Tibial artery (tissue), 4 donors: Measurements from ENCODE around the gene SEC22B.
"Not testable (repeated sequence)": the region's sequence is repeated elsewhere in the genome, so short reads cannot be mapped to it uniquely, and the experiment has no call there.

Source experiments
- DNase-seq, 2 donors: peaks; one replicate each; pipeline ENCODE4 v3.0.0-alpha.2; 2019
- H3K27ac ChIP-seq, 2 donors: fragments of 200-600 bp; sonication (generic) in 1 of 2; 1 replicate in 1 of 2; 2 replicates in 1 of 2; pipeline ENCODE4 v1.5.1; 2018 to 2019; ENCODE audit warnings: mild to moderate bottlenecking in 1 of 2
- H3K27me3 ChIP-seq, 2 donors: fragments of 200-600 bp; sonication (generic) in 1 of 2; one replicate each; pipeline versions ENCODE4 v1.5.1 to v1.6.0; 2016 to 2019
- H3K36me3 ChIP-seq, 3 donors: fragments of 200-600 bp; sonication (generic) in 2 of 3; one replicate each; pipeline ENCODE4 v1.5.1; 2016 to 2019; ENCODE audit warnings: mild to moderate bottlenecking in 2 of 3
- H3K4me1 ChIP-seq, 4 donors: fragments of 200-600 bp; sonication (generic) in 2 of 4; 1 replicate in 3 of 4; 2 replicates in 1 of 4; pipeline ENCODE4 v1.5.1; 2016 to 2019
- H3K4me3 ChIP-seq, 2 donors: fragments of 200-600 bp; sonication (generic) in 1 of 2; 1 replicate in 1 of 2; 2 replicates in 1 of 2; pipeline ENCODE4 v1.5.1; 2018 to 2019; ENCODE audit warnings: mild to moderate bottlenecking in 2 of 2
- H3K9me3 ChIP-seq, 3 donors: fragments of 200-600 bp; sonication (generic) in 1 of 3; one replicate each; pipeline ENCODE4 v1.5.1; 2016 to 2019
- intact Hi-C: fragments of 100-400 bp; cut with DNase I; formaldehyde crosslinking; loops from one replicate; pipeline ENCODE4 v1.15.0; 2023; ENCODE audit warnings: low total_unique reads
- TF ChIP-seq, protein P1 (sequence below), 2 experiments: fragments of 200-600 bp in 1 of 2; fragments of 450-650 bp in 1 of 2; IDR thresholded peaks; one replicate each; pipeline ENCODE4 v1.5.1; 2017 to 2019; ENCODE audit warnings: antibody characterized with exemption in 2 of 2, mild to moderate bottlenecking in 1 of 2, moderate library complexity in 1 of 2

The SEC22B gene

DNA sequence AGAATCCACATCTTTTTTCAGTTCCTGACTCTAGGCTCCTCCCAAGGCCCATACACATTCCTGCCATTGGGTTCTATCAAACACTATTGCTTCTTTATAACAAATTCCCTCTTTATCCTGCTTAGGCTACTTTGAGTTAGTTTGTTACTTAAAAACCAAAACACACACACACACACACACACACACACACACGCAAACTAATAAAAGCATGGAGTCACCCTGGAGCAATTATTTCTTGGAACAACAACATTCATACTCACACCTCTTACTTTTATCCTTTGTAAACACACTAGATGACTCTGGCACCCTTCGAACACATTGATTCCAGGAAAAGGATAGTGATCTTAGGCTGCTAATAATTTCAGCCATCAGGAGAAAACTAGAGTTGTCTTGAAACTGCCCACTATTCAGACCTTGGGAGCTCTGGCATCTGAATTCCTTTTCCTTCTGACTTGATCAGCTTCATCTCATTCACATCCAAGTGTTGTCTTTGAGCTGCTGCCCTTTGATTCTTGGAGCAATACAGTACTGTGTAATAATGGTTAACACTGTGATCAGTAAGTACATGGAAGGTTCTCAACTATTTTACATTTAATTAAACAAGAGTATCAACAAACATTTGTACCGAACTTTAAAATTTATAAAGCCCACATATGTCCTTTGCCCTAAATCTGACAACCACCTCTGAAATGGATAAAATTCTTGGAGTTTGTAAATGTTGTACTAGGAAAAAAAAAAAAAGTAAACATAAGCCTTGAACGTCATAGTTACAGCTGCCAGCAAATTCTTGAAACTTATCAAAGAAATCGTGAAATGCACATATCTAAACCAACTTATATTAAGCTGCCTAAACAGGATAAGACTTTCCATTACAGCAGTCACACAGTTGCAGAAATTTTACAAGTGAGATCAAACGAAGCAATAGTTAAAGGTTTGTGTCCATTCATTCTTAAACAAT is 2.8 kb upstream of the SEC22B start:
- Histone ChIP-seq H3K27me3 (no peaks in the 10 kb centered on the region), H3K4me1 (peaks cover 0 to 29% (median 8%) of the 10 kb centered on the region in 4 donors), H3K9me3 (no peaks in the 10 kb centered on the region), H3K4me3 (peak overlapping the region; percentile 47 to 51), H3K27ac (peak overlapping the region; percentile 68 to 80), H3K36me3 (no peaks in the 10 kb centered on the region)
- no peak for DNase-seq
- intact Hi-C loops = no loop called here
- TF ChIP-seq, protein P1, sequence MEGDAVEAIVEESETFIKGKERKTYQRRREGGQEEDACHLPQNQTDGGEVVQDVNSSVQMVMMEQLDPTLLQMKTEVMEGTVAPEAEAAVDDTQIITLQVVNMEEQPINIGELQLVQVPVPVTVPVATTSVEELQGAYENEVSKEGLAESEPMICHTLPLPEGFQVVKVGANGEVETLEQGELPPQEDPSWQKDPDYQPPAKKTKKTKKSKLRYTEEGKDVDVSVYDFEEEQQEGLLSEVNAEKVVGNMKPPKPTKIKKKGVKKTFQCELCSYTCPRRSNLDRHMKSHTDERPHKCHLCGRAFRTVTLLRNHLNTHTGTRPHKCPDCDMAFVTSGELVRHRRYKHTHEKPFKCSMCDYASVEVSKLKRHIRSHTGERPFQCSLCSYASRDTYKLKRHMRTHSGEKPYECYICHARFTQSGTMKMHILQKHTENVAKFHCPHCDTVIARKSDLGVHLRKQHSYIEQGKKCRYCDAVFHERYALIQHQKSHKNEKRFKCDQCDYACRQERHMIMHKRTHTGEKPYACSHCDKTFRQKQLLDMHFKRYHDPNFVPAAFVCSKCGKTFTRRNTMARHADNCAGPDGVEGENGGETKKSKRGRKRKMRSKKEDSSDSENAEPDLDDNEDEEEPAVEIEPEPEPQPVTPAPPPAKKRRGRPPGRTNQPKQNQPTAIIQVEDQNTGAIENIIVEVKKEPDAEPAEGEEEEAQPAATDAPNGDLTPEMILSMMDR (IDR thresholded peaks at IDR 0.05) = no peak

DNA sequence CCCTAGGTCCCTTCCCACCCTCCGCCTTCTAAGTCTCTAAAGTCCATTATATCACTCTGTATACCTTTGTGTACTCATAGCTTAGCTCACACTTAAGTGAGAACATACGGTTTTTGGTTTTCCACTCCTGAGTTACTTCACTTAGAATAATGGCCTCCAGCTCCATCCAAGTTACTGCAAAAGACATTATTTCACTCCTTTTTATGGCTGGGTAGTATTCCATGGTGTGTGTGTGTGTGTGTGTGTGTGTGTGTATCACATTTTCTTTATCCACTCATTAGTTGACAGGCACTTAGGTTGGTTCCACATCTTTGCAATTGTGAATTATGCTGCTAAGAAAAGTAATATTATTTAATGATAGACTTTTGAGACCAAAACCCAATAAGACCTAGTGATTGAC is 1.7 kb upstream of the SEC22B start:
- H3K9me3 ChIP-seq, intact Hi-C loops, H3K27me3 ChIP-seq, H3K4me3 ChIP-seq, H3K36me3 ChIP-seq, DNase-seq, H3K27ac ChIP-seq: not testable (repeated sequence)
- peaks cover 0 to 29% (median 8%) of the 10 kb centered on the region in 4 donors for H3K4me1 ChIP-seq

DNA sequence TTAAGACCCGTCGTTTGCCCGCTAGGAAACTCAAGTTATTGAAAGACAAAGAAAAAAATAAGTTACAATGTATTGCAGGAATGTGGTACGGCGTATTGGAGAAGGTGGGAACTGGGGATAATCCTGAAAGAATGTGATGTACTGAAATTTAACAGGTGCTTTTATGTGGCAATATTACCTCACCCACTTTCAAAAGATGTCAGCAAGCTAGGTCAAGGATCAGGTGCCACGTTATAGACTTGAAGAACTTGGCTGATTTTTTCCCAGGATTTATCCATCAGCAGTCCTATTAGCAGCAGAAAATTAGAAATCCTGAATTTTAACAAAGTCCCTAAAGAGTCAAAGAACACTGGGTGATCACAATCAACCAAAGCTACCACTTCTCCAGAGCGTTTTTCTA is 632 bp downstream of the SEC22B start:
- H3K4me3 ChIP-seq = peak overlapping the region; percentile 91 to 92
- H3K27me3 ChIP-seq, DNase-seq, H3K36me3 ChIP-seq, intact Hi-C loops, H3K9me3 ChIP-seq: not testable (repeated sequence)
- H3K4me1 ChIP-seq = peaks cover 0 to 26% (median 8%) of the 10 kb centered on the region in 4 donors
- peak overlapping the region; percentile 94 to 96 for H3K27ac ChIP-seq

DNA sequence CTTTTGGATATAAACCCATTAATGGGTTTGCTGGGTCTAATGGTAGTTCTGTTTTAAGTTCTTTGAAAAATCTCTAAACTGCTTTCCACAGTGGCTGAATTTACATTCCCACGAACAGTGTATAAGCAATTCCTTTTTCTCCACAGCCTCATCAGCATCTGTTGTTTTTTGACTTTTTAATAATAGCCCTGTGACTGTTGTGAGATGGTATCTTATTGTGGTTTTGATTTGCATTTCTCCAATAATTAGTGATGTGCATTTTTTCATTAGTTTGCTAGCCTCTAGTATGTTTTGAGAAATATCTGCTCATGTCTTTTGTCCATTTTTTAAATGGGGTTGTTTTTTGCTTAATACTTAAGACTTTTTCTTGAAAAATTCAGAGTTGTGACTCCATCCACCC is 11.6 kb downstream of the SEC22B start:
- H3K4me1 ChIP-seq, intact Hi-C loops, H3K36me3 ChIP-seq, H3K27me3 ChIP-seq, H3K4me3 ChIP-seq, DNase-seq, H3K27ac ChIP-seq, H3K9me3 ChIP-seq: not testable (repeated sequence)

DNA sequence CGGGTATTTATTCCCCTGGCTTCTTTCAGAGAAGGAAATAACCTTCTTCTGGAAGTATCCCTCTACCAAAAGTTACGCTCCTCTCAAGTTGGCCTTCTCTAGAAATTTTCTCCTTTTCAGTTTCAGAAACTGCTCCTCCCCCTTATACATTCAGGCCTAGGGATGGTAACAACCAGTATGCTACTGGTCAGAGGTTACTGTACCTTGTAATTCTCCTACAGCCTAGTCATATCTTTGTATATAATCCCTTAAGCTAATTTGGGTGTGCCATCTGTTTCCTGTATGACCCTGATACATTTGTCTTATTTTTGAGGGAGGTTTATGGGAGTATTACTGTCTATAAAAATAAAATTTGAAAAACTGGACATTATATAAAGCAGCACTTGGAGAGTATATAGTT is 14.3 kb downstream of the SEC22B start:
- H3K27me3 ChIP-seq, H3K36me3 ChIP-seq, H3K27ac ChIP-seq, DNase-seq, H3K9me3 ChIP-seq, intact Hi-C loops, H3K4me3 ChIP-seq, H3K4me1 ChIP-seq: not testable (repeated sequence)

DNA sequence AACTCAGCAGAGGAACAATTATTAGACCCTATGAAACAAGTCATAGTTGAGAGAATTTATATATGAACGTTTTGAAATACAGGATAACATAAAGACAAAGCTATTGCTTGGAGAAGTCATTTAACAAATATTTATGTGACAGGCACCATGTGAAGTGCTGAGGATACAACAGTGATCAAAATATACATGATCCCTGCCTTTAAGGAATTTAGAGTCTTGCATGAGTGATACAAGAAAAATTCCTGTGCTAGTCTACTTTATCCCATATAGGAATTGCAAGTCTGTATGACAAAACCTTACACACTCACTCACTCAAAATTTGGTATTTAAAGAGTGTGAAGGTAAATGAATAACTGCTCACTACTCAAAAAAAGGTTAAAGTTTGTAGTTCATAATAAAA is 17.8 kb downstream of the SEC22B start:
- H3K9me3 ChIP-seq, H3K36me3 ChIP-seq, H3K4me1 ChIP-seq, intact Hi-C loops, H3K4me3 ChIP-seq, H3K27ac ChIP-seq, DNase-seq, H3K27me3 ChIP-seq: not testable (repeated sequence)

DNA sequence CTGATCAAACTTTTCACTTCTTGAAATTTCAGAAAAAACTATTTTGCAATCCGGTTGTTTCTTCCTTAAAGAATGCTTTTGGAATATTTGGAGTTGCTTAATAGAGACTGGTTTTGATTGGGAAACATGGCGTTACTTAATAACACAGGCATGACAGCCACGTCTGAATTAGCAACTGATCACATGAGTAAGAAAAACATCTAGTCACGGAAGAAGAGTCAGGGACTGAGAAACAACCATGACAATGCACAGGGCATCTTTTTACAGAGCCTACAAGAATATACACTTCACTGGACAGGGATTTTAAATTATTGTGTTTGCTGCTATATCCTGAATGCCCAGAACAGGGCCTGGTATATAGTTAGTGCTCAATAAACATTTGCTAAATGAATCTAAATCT is 18.2 kb downstream of the SEC22B start:
- H3K27me3 ChIP-seq, H3K36me3 ChIP-seq, H3K4me1 ChIP-seq, H3K27ac ChIP-seq, H3K4me3 ChIP-seq, intact Hi-C loops, DNase-seq, H3K9me3 ChIP-seq: not testable (repeated sequence)

DNA sequence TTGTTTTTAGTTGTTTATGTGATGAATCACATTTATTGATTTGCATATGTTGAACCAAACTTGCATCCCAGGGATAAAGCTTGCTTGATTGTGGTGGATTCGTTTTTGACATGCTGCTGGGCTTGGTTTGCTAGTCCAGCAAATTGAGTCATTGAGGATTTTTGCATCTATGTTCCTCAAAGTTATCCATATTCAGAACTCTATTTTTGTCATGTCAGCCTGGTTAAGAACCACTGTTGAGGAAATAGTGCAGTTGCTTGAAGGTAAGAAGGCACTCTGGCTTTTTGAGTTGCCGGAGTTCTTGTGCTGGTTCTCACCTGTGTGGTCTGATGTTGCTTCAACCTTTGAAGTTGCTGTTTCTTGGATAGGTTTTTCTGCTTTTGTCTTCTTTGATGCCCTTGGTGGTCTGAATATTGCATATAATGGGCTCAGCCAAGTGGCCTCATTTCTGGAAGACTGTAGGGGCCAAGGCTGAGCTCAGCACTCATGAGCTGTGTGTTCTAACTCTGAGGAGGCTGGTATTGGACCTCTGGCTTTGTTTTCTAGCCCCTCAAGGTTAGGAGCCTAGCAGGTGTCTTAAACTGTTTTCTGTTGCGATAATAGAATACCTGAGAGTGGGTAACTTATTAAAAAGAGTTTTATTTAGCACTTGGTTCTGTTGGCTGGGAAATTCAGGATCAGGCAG is 26.0 kb downstream of the SEC22B start:
- H3K9me3 ChIP-seq, intact Hi-C loops, H3K4me3 ChIP-seq: not testable (repeated sequence)

DNA sequence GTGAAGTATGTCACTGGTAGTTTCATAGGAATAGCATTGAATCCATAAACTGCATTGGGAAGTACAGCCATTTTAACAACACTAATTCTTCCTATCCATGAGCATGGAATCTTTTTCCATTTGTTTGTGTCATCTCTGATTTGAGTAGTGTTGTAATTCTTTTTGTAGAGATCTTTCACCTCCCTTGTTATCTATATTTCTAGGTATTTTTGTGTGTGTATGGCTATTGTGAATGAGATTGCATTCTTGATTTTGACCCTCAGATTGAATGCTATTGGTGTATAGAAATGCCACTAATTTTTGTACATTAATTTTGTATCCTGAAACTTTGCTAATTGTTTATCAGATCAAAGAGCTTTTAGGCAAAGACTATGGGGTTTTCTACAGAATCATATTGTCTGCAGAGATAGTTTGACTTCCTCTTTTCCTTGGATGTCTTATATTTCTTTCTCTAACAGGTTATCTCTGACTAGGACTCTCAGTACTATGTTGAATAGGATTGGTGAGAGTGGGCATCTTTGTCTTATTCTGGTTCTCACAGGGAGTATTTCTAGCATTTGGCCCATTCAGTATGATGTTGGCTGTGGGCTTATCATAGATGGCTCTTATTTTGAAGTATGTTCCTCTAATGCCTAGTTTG is 26.8 kb downstream of the SEC22B start:
- H3K27me3 ChIP-seq, H3K9me3 ChIP-seq, intact Hi-C loops, H3K4me1 ChIP-seq, H3K4me3 ChIP-seq, DNase-seq, H3K36me3 ChIP-seq, H3K27ac ChIP-seq: not testable (repeated sequence)

More for the DNA sequence above, 26.0 kb downstream of the SEC22B start:
- H3K27ac ChIP-seq, DNase-seq, H3K4me1 ChIP-seq, H3K27me3 ChIP-seq, H3K36me3 ChIP-seq: not testable (repeated sequence)
